ENCODE measurements around the gene PRSS36. TPM values are rescaled to one million over a fixed set of nuclear protein-coding genes. Genes with fewer than 3 reads are reported as not detected.

Gene PRSS36
- total and polyA plus RNA-seq, 9 of the 15 experiments (the other 6 are each of a cell fraction or from before 2014, with no cell fraction given) = 0.09 to 1.2 (median 0.54) TPM; not detected in 2

DNA sequence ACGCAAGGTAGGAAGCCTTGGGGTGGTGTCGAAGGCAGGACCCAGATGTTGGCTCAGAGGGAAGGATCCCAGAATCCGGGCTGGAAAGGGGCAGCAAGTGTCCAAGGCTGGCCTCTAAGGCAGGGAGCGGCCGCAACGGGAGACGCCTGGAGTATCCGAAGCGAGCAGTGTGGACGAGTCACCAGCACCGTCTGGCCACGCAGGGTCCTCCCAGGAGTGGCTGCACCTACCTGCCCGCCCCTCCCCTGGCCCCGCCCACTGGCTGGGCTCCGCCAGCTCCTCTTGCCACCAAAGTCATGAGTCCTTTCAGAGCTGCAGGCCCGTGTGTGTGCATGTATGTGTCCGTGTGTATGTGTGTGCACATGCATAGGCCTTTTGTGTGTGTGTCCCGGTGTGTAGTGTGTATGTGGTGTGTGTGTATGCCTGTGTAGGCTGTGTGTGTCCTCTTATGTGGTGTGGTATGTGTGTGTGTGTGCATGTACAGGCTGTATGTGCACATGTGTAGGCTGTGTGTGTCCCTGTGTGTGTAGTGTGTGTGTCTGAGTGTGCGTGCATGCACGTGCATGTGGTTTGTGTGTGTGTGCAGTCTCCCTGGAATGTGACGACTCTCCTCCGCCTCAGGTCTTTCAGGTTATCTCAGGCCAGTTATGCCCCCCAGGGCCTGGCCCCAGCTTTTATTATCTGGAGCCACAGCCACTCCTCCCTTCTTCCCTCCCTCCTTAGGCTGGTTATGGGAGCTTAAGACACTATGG, 14.2 kb downstream of the PRSS36 start, which contains the start of gene PRSS8 (continued):
- no peak for TF ChIP-seq ZBTB40 (IDR thresholded peaks at IDR 0.05)
- TF ChIP-seq ZBTB40 (CRISPR knock-in tag; IDR thresholded peaks at IDR 0.05) = no peak
- TF ChIP-seq HDAC2 (IDR thresholded peaks at IDR 0.05) = peak; percentile 46; the same call in 1 of the 2 replicates
- TF ChIP-seq, protein P1, sequence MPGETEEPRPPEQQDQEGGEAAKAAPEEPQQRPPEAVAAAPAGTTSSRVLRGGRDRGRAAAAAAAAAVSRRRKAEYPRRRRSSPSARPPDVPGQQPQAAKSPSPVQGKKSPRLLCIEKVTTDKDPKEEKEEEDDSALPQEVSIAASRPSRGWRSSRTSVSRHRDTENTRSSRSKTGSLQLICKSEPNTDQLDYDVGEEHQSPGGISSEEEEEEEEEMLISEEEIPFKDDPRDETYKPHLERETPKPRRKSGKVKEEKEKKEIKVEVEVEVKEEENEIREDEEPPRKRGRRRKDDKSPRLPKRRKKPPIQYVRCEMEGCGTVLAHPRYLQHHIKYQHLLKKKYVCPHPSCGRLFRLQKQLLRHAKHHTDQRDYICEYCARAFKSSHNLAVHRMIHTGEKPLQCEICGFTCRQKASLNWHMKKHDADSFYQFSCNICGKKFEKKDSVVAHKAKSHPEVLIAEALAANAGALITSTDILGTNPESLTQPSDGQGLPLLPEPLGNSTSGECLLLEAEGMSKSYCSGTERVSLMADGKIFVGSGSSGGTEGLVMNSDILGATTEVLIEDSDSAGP (CRISPR knock-in tag; IDR thresholded peaks at IDR 0.05) = 0 out of 2 replicates have a peak, but pooled peaks have one; percentile 31
- no peak for TF ChIP-seq CREB3 (tag; conservative IDR thresholded peaks at IDR 0.05; ENCODE audit: low read depth)
- TF ChIP-seq CAMTA2 (CRISPR knock-in tag; conservative IDR thresholded peaks at IDR 0.05) = no peak
- TF ChIP-seq TCF7L2 (IDR thresholded peaks at IDR 0.05; ENCODE audit: low read depth, low read length) = no peak
- TF ChIP-seq ARHGAP35 (IDR thresholded peaks at IDR 0.05; ENCODE audit: partially characterized antibody) = peak; percentile 74
- TF ChIP-seq XRCC5 (IDR thresholded peaks at IDR 0.05; ENCODE audit: low read depth, low read length) = no peak

Measured in K562 (cell line).